ENCODE results near the gene NLN.

NLN gene

DNA sequence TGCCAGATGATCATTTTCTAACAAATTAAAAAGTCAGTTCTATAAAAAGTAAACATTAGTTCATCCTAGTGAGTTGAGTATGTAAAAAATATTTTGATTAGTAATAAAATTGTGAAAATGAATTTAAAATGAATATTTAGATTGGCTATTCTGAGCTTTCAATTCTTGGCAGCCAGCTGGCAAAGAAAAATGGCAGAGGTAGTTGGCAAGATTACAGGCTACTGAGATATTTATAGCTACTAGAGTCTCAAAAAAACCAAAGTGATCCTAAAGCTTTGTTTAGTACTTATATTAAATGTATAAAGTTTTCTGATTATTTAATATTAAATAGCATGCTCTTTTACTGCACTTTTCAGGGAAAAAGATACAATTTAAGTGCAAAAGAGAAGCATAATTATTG is 25.1 kb upstream of the NLN start:
- no peak for ATAC-seq
- no peak for TF ChIP-seq PPARA (CRISPR knock-in tag; IDR thresholded peaks at IDR 0.05; ENCODE audit: borderline replicate concordance)
- no peak for TF ChIP-seq CSDC2 (CRISPR knock-in tag; IDR thresholded peaks at IDR 0.05)

DNA sequence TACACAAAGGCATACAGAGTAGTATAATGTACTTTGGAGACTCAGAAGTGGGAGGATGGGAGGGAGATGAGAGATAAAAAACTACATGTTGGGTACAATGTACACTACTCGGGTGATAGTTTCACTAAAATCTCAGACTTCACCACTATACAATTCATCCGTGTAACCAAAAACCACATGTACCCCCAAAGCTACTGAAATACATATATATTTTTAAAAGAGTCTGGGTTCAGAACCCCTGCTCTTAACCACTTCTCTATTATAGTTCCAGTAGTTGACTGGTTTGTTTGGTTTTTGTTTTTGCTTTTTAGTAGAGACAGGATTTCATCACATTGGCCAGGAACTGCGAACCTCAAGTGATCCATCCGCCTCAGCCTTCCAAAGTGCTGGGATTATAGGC is 22.7 kb upstream of the NLN start:
- TF ChIP-seq, protein P1, sequence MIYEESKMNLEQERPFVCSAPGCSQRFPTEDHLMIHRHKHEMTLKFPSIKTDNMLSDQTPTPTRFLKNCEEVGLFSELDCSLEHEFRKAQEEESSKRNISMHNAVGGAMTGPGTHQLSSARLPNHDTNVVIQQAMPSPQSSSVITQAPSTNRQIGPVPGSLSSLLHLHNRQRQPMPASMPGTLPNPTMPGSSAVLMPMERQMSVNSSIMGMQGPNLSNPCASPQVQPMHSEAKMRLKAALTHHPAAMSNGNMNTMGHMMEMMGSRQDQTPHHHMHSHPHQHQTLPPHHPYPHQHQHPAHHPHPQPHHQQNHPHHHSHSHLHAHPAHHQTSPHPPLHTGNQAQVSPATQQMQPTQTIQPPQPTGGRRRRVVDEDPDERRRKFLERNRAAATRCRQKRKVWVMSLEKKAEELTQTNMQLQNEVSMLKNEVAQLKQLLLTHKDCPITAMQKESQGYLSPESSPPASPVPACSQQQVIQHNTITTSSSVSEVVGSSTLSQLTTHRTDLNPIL (CRISPR knock-in tag; IDR thresholded peaks at IDR 0.05; ENCODE audit: low read depth), result no peak
- no peak for TF ChIP-seq CSDC2 (CRISPR knock-in tag; IDR thresholded peaks at IDR 0.05)
- TF ChIP-seq OSR1 (CRISPR knock-in tag; IDR thresholded peaks at IDR 0.05), result no peak
- TF ChIP-seq TOX (CRISPR knock-in tag; IDR thresholded peaks at IDR 0.05; ENCODE audit: borderline replicate concordance), result no peak
- no peak for TF ChIP-seq POU6F1 (CRISPR knock-in tag; IDR thresholded peaks at IDR 0.05; ENCODE audit: borderline replicate concordance, low read depth)
- no peak for TF ChIP-seq PPARA (CRISPR knock-in tag; IDR thresholded peaks at IDR 0.05; ENCODE audit: borderline replicate concordance)
- no peak for ATAC-seq

GRCh38 chr5:65702036-65702435 is 20.0 kb upstream of the NLN start:
- no peak for ATAC-seq
- TF ChIP-seq OSR1 (CRISPR knock-in tag; IDR thresholded peaks at IDR 0.05), result no peak
- no peak for TF ChIP-seq POU6F1 (CRISPR knock-in tag; IDR thresholded peaks at IDR 0.05; ENCODE audit: borderline replicate concordance, low read depth)
- TF ChIP-seq ZFP3 (CRISPR knock-in tag; IDR thresholded peaks at IDR 0.05), result no peak
- TF ChIP-seq TSHZ2 (CRISPR knock-in tag; IDR thresholded peaks at IDR 0.05), result no peak
- TF ChIP-seq, protein P2, sequence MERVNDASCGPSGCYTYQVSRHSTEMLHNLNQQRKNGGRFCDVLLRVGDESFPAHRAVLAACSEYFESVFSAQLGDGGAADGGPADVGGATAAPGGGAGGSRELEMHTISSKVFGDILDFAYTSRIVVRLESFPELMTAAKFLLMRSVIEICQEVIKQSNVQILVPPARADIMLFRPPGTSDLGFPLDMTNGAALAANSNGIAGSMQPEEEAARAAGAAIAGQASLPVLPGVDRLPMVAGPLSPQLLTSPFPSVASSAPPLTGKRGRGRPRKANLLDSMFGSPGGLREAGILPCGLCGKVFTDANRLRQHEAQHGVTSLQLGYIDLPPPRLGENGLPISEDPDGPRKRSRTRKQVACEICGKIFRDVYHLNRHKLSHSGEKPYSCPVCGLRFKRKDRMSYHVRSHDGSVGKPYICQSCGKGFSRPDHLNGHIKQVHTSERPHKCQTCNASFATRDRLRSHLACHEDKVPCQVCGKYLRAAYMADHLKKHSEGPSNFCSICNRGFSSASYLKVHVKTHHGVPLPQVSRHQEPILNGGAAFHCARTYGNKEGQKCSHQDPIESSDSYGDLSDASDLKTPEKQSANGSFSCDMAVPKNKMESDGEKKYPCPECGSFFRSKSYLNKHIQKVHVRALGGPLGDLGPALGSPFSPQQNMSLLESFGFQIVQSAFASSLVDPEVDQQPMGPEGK (CRISPR knock-in tag; IDR thresholded peaks at IDR 0.05; ENCODE audit: borderline replicate concordance), result no peak
- no peak for TF ChIP-seq ZNF8 (CRISPR knock-in tag; IDR thresholded peaks at IDR 0.05)
- no peak for TF ChIP-seq ESRRG (CRISPR knock-in tag; IDR thresholded peaks at IDR 0.05)
- TF ChIP-seq PPARA (CRISPR knock-in tag; IDR thresholded peaks at IDR 0.05; ENCODE audit: borderline replicate concordance), result no peak
- no peak for TF ChIP-seq ZNF70 (CRISPR knock-in tag; IDR thresholded peaks at IDR 0.05)
- TF ChIP-seq BACH2 (CRISPR knock-in tag; IDR thresholded peaks at IDR 0.05; ENCODE audit: borderline replicate concordance), result no peak
- no peak for TF ChIP-seq CSDC2 (CRISPR knock-in tag; IDR thresholded peaks at IDR 0.05)
- TF ChIP-seq, protein P1 (CRISPR knock-in tag; IDR thresholded peaks at IDR 0.05; ENCODE audit: low read depth), result no peak
- TF ChIP-seq TOX (CRISPR knock-in tag; IDR thresholded peaks at IDR 0.05; ENCODE audit: borderline replicate concordance), result no peak
- TF ChIP-seq SNAI2 (CRISPR knock-in tag; IDR thresholded peaks at IDR 0.05), result no peak
- TF ChIP-seq ISL1 (CRISPR knock-in tag; IDR thresholded peaks at IDR 0.05), result no peak
- no peak for TF ChIP-seq ZNF565 (CRISPR knock-in tag; conservative IDR thresholded peaks at IDR 0.05; ENCODE audit: low read depth)
- no peak for TF ChIP-seq CSRNP3 (CRISPR knock-in tag; IDR thresholded peaks at IDR 0.05)
